Measurements from ENCODE around the gene TMEM266. TPM values are rescaled to one million over a fixed set of nuclear protein-coding genes. Genes with fewer than 3 reads are reported as not detected.
"Not testable (repeated sequence)": the region's sequence is repeated elsewhere in the genome, so short reads cannot be mapped to it uniquely, and the experiment has no call there.

Gene TMEM266
- total RNA-seq, 1 donor: under 0.01 TPM

DNA sequence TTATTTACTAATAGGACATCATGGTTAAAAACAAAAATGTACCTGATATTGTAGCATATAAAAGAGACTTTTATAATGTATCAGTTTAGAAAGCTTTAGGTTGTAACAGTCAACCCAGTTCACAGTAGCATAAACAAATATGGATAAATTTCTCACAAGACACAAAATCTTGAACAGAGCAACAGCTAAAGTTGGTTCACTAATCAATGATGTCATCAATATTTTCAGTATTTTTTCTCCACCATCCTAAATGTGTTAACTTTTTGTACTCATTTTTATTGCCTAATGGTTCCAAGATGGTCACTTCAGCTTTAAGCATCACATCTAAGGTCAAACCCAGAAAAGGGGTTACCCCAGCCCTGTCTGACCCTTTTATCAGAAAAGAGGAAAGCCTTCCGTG is 26.3 kb upstream of the TMEM266 start:
- DNase-seq (ENCODE audit: low read depth): no peak
- H3K4me3 ChIP-seq (ENCODE audit: low read depth, low read length): no peak overlapping the region
- TF ChIP-seq, protein P1, sequence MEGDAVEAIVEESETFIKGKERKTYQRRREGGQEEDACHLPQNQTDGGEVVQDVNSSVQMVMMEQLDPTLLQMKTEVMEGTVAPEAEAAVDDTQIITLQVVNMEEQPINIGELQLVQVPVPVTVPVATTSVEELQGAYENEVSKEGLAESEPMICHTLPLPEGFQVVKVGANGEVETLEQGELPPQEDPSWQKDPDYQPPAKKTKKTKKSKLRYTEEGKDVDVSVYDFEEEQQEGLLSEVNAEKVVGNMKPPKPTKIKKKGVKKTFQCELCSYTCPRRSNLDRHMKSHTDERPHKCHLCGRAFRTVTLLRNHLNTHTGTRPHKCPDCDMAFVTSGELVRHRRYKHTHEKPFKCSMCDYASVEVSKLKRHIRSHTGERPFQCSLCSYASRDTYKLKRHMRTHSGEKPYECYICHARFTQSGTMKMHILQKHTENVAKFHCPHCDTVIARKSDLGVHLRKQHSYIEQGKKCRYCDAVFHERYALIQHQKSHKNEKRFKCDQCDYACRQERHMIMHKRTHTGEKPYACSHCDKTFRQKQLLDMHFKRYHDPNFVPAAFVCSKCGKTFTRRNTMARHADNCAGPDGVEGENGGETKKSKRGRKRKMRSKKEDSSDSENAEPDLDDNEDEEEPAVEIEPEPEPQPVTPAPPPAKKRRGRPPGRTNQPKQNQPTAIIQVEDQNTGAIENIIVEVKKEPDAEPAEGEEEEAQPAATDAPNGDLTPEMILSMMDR (IDR thresholded peaks at IDR 0.05; ENCODE audit: insufficient read depth, low read depth, low read length): no peak

- DNase-seq (ENCODE audit: low read depth): no peak
- TF ChIP-seq, protein P1 (IDR thresholded peaks at IDR 0.05; ENCODE audit: insufficient read depth, low read depth, low read length): no peak
- no peak overlapping the region for H3K4me3 ChIP-seq (ENCODE audit: low read depth, low read length)
Observed at GRCh38 chr15:76034111-76034510, 25.7 kb upstream of the TMEM266 start.

- DNase-seq (ENCODE audit: low read depth): no peak
- TF ChIP-seq, protein P1 (IDR thresholded peaks at IDR 0.05; ENCODE audit: insufficient read depth, low read depth, low read length): no peak
Observed at GRCh38 chr15:76035593-76035992, 24.2 kb upstream of the TMEM266 start.

GRCh38 chr15:76038512-76038911 is 21.3 kb upstream of the TMEM266 start:
- H3K4me3 ChIP-seq (ENCODE audit: low read depth, low read length): no peak overlapping the region
- TF ChIP-seq, protein P1 (IDR thresholded peaks at IDR 0.05; ENCODE audit: insufficient read depth, low read depth, low read length): no peak
- DNase-seq (ENCODE audit: low read depth): no peak

More at GRCh38 chr15:76035593-76035992, 24.2 kb upstream of the TMEM266 start:
- no peak overlapping the region for H3K4me3 ChIP-seq (ENCODE audit: low read depth, low read length)

DNA sequence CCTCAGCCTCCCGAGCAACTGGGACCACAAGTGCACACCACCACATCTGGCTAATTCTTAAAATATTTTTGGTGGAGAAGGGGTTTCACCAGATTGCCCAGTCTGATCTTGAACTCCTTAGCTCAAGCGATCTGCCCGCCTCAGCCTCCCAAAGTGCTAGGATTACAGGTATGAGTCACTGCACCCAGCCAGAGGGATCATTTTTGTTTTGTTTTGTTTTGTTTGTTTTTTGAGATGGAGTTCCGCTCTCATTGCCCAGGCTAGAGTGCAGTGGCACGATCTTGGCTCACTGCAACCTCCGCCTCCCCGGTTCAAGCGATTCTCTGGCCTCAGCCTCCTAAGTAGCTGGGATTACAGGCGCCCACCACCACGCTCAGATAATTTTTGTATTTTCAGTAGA is 5.6 kb upstream of the TMEM266 start:
- not testable (repeated sequence) for H3K4me3 ChIP-seq (ENCODE audit: low read depth, low read length); DNase-seq (ENCODE audit: low read depth)

DNA sequence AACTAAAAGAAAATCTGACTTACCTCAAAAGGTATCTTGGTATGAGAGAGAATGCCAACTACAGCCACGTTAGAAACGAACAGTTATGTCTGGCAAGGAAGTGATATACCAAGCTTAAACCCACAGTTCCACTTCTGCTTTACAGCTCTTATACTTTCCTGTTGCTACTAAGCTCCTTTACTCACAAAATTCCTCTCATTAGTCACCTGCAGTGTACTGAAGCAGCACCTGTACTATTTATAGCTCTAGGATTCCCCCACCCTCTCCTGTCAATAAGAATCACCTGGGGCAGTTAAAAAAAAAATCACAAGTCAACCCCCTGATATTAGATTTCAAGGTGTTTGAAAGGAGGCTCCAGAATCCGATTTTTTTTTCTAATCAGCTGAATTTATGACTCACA is 2.9 kb upstream of the TMEM266 start:
- DNase-seq (ENCODE audit: low read depth): no peak
- H3K4me3 ChIP-seq (ENCODE audit: low read depth, low read length): no peak overlapping the region
- TF ChIP-seq, protein P1 (IDR thresholded peaks at IDR 0.05; ENCODE audit: insufficient read depth, low read depth, low read length): no peak

DNA sequence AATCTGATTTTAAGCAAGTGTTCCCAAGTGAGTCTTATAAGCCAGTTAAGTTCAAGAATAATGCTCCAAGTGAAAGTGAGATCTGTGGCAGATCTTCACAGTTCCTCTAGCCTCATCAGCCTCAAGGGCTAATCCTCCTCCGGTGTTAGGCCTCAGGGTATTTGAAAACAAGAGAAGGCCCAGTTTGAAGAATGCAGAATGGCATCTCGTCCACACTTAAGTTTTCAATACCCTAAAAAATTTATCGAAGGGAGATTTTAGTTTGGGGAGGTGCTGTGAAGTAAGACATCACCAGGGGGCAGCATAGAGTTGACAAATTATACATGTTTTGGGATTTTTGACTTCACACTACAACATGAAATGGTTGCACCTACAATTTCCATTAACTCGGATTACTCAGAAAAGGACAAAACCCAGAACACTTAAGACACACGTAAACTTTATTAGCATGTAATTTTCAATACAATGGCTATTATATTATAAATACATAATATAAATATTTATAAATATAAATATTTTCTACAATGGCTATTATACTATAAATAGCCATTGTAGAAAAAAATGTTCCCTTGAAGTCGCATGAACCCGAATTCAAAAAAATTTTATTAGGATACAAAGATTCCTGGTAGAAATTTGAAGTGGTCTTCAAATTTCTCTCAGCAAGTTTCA is 2.3 kb upstream of the TMEM266 start:
- DNase-seq (ENCODE audit: low read depth): peak; percentile 49
- TF ChIP-seq, protein P1 (IDR thresholded peaks at IDR 0.05; ENCODE audit: insufficient read depth, low read depth, low read length): peak; percentile 84
- no peak overlapping the region for H3K4me3 ChIP-seq (ENCODE audit: low read depth, low read length)

Data from fibroblast of villous mesenchyme (primary cell).